ENCODE results near the gene MYOF.
"Not testable (repeated sequence)": the region's sequence is repeated elsewhere in the genome, so short reads cannot be mapped to it uniquely, and the experiment has no call there.

MYOF gene

DNA sequence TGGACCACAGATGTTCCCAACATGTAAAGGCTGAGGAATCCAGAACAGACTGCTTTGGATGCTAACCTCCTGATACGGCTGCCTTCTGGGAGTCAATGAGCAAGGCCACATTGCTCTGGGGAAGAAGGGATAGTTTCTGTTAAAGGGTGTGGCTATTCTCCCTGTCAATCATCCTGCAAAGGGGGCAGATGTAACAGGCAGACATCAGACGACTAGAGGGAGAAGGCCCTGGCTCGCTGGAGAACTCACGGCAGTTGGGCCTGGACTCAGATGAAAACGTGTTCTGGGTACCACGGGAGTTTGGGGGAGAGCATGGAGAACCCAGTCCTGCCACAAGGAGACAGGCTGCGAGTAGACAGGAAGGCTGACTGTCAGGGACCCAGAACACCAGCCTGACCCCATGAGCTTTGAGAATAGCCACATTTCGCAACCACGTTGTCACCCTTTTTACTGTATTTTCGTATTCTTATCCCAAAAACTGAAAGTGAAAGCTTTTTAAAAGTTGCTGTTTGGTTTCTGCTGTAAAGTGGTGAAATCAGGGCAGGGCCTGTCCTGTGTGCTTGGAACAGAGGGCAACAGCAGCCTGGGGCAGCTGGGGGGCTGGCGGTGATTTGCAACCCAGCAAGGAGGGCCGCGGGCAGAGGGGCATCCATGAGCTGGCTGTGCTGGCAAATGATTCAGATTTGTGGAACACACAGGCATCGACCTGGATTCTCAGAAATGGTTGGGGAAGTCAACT is 95.3 kb downstream of the MYOF start:
- no peak for DNase-seq

DNA sequence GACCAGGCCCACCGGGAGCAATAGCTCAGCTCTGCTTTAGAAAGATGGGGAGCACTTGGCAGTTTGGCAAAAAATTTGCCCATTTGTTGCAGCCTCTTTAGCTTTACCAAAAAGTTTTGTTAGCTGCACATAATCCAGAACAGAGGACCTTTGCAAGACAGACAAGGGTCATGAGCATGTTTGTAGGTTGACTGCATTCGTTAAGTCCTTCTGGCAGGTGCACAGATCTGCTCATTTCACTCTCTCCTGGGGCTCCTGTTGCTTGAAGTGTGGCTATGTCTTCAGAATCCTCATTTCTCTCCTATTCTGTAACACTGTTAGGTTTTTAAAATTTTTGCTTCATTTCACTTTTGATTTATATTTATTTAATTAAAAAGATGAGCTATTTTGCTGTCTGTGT is 96.8 kb downstream of the MYOF start:
- no peak for DNase-seq

DNA sequence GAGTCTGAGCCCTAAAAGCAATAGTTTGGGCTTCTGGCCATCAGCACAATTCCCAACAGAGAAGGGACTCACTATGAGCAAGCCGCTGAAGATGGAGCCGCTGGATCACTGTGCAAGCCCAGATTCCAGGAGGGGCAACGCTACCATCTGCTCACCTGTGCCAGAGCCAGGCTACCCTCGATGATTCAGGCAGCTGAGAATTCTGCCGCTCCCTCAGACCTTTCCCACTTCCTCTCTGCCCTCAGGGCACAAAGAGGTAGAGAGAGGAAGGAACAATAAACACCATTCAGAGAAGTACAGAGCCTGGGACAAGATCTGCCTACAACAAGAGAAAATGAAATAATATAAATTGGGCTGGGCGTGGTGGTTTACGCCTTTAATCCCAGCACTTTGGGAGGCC is 98.1 kb downstream of the MYOF start:
- DNase-seq, result no peak

DNA sequence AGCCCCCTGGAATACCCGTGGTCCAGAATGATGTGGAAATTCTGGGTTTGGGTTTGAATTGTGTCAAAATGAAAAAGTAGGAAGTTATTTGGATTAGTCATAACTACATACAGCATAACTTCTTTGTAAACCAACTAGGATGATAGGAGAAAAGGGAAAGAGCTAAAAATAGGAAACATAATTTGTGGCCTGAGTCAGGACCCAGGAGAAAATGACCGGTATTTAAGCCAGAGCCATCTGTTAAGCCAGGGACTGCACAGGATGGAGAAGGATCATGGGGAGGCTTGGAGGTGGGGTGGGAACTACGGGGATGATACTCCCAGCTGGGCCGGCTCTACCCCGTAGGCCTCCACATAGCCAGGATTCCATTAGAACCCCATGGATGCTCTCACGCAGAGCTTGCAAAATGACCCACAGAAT is 98.6 kb downstream of the MYOF start:
- DNase-seq, result no peak

DNA sequence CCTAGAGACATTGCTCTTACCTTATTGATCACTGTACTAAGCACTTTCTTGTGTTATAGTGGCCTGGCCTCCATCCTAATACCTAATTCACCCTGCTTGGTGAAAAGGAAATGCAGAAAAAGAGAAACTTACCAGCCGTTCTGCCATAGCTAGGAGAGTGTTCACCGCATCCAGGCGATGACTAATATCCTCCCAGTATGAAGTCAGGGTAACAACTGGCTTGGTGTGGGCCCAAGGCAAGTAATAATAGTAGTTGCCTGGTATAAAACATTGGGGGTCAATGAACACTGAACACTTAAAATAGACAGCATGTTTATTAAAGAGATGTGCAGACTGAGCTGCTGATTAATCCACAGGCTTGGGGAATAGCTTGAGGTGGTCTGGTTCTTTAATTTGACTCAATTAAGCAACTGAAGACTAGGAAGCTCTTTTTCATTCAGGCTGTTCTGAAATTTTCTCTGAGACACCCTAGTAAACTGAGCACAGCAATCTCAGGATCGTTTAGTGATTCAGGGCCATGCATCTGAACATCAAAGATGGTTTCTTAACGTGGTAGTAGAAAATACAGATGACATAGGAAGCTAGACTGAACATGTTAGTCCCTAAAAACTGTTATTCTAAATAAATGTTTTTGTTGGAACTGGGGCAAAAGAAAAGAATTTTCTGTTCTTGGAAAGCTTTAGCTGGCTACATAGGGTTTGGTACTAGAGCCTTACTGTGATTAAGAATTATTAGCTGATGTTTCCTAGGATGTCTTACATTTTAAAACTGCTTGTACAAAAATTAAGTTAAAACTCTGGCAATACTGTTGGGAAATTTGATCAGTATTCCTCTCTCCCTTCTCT is 102.2 kb downstream of the MYOF start:
- DNase-seq, result peak; percentile 23

DNA sequence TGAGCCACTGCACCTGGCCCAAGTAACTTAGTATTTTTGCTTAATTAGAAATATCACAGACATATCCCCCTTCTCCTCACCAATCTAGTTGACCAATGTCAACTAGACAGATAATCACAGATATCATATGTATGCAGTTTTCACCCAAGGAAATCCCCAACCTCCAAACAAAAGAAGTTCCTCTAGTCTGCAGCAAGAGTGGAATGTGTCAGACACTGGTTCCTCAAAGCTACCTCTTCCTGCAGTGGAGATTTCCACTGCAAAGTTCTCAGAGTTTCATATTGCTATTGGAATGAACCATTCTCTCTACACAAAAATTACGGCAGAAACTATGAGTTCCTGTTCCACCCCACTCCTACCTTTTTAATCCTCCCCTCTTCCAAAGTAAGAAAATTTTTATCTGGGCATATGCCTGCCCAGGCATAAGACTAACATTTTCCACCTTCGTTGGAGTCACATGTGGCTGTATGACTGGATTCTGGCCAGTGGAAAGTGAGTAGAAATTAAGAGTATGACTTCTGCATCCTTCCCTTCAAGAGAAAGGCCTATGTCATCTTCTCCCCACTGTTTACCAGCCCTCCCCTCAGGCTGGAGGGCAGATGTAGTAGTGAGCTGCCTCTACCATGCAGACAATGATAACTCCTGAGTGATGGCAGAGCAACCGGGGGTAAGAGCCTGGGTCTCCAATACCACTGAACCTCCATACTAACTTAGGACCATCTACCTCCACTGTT is 103.0 kb downstream of the MYOF start:
- no peak for DNase-seq

DNA sequence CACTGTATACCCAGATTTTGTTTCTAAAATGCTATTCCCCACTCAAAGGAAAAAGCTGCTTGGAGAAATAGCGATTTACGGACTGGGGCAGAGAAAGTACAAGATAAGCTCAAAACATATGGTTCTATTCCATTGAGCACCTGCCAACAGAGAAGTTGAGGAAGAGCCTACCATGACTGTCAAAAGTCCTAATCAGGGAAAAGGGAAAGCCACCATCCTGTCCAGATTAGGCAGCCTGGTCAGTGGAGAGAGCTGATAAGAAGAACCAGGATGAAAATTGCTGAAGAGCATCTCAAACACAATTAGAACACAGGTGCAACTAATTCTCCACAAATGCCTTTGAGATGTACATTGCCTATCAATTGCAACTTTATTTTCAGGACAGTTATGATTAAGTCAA is 104.1 kb downstream of the MYOF start:
- no peak for DNase-seq

DNA sequence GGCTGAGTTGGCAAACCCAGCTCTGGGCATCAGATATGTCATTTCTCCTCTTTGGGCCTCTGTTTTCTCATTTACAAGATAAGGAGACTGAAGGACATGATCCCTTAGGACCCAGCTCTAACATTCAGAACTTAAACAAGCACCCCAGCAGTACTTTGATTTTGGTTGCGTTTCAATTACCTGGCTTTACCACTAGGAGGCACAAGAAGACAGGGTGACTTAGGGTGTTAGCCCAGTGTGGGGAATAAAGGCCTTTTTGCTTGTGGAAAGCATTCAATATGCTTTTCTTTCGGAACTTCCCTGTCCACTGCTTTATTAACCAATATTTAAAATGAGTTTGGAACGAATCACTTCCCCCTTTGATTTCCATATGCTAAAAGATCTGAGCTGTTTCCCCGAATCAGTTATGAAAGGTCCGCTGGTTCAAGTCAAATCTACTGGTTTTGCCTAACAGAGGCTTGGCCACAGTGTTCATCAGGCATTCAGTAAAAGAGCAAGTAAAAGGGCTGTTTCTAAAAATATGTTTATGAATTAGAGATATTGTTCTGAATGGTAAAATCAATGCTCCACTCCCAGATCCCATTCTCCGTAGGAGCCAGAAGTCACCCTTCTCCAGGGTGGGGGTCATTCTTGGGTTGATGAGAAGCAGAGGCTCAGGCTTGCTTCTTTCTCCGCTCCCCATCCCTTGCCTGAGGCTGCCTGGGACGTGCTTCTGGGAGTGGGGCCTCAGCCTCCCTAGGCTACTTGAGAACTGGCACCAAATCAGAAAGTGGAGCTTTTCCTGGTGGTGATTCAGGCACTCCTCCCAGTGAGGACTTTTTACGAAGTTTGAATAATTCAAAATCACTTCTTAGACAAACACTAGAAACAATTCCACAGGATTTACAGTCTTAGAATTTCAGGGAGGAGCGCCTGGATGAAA is 105.5 kb downstream of the MYOF start:
- no peak for DNase-seq

DNA sequence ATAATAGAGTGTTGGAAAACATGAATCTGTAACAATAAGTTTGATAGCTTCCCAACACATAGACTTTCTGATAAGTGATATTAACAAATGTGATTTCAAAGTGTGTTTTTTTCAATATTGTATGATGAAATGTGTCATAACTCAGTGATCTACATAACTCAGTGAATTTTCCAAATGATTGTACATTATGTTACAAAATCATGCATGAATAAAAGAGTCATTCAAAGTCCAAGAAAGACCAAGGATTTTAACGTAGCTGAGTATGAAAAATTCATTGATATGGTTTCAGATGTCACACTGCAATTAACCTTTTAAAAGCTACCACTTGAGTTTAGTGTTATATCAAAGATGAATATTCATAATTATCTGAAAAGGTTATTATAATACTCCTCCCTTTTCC is 111.2 kb downstream of the MYOF start:
- DNase-seq, result no peak

DNA sequence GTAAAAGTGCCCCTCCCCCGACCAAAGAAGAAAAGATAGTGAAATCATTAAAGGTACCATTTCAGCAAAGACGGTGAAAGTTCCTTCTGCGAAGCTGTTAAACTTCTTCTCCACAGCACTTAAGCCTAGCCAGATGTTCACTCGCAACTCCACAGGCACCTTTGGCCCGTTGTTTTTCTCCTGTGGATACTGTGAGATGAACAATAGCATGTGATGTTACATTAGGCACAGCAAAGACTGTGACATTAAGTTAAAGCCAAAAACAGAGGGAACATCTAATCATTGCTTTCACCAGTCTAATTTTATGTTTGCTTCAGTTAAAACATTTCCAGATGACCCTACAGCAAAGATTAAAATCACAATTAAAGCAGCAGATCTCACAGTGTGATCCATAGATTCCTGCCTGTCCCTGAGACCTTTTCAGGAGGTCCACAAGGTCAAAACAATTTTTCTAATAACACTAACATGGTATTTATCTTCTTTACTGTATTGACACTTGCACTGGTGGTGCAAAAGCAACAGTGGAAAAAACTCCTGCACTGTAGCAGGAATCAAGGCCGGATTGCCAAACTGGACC is 112.5 kb downstream of the MYOF start:
- no peak for DNase-seq

DNA sequence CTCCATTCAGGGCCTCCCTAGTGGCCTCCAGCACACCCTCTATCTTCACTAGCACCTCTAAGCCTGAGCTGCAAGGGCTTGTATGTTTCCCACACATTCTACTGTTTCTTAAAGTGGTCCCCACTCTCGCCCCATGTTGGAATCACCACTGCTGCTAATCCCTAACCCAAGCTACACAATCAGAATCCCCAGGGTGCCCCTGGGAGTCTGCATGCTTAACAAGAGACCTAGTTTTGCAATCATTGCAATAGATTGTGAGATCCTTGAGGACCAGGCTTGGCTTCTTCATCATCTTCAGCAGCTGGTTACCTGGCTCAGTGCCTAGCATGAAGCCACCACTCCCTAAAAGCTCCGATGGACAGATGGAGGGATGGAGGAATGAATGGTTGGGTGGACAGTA is 113.9 kb downstream of the MYOF start:
- DNase-seq, result no peak

DNA sequence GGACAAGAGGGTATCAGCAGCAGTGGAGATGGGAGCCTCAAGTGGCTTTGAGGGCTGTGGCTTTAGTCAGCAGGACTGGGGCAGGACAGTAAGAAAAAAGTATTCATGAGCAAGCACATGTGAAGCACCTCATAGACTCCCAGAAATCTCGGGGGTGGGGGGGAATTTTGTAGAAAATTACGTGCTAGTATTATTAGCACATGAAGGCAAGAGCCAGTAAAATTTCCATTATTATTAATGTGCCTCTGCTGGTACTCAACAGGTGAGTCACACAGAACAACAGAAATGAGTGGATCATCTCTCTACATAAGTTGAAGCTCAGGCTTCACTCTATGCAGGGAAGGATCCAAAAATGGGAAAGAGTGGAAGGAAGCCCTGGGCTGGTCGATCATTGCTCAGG is 114.5 kb downstream of the MYOF start:
- DNase-seq, result no peak

DNA sequence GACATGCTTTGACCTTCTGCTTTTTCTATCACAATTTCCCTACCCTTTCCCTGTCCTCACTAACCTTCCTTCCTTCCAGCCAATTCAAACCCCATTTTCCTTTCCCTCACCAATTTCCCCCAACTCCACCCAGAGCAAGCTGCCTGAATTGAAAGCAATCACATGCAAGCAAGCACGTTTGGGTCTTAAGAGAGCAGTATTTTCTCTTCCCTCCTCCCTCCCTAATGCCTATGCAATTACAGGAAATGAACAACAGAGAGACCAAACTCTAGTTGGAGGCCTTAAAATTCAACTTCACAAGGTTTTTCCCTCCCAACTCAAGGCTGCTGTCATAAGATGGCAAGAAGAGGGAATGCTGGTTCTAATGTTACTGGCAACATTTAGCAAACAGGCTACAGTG is 117.2 kb downstream of the MYOF start:
- no peak for DNase-seq

DNA sequence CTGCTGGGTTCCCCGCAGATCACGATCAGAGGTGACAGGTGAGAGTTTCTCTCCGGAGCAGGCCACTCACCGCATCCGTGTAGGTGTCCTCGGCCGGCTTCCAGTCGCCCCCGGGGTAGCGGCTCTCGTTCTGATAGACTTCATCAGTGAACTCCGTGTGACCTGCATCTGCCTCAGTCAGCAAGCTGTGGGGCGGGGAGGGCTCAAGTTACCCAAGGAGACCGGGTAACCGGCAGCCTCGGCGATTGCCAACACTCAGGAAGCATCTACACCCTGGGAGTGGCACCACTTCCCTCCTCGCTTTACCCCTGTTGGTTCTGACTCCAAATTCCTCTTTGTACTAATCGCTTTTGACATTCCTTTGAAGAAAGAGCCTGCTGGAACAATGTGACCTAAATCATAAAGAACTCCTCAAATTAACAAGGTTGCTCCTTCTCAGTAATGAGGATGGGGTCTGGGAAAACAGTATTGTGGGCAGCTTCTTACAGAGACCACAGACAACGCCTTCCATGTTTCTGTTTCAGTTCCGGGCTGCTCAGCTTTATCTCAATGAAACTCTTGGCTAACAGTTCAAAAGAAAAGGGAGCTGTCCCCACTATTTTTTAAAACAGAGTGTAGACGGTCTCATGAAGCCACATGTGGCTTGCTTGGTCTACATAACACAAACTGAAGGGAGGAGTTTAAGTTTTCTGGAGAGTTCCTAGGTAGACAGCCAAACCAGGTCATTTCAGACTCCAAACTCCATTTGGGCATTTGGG is 118.1 kb downstream of the MYOF start:
- DNase-seq, result no peak

DNA sequence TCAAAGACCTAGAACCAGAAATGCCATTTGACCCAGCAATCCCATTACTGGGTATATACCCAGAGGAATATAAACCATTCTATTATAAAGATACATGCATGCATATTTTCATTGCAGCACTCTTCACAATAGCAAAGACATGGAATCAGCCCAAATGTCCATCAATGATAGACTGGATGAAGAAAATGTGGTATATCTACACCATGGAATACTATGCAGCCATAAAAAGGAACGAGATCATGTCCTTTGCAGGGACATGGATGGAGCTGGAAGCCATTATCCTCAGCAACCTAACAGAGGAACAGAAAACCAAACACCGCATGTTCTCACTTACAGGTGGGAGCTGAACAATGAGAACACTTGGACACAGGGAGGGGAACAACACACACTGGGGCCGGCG is 123.7 kb downstream of the MYOF start:
- not testable (repeated sequence) for DNase-seq

DNA sequence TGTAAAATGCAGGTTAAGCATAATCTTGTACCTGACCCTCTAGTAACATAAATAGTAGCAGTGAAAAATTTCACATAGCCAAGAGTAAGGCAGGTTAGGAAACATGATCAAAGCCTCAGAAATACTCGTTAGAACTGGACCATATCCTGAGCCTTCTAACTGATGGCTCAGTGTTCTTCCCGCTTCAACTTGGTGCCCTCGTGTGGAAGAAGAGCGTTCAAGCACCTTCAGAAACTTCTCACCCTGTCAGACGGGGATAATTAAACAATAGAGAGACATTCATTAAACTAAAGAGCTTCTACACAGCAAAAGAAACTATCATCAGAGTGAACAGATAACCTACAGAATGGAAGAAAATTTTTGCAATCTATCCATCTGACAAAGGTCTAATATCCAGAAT is 124.5 kb downstream of the MYOF start:
- DNase-seq, result no peak

DNA sequence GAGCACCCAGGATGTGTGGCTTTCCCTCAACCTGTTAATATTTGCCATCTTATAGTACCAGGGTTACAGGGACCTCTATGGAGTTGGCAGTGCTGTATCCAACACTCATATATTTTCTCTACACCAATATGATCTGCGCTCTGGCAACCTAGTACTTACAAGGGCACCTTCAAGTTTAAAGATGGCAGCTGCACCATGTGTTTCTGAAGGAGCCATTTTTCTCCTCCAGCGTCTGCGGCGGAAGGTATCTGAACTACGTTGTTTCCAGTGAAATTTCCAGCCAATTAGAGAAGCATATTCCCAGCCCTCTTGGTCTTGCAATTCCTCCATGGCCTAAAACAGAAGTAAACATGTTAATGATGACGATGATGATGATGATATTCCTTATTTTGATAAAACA is 125.6 kb downstream of the MYOF start:
- no peak for DNase-seq

DNA sequence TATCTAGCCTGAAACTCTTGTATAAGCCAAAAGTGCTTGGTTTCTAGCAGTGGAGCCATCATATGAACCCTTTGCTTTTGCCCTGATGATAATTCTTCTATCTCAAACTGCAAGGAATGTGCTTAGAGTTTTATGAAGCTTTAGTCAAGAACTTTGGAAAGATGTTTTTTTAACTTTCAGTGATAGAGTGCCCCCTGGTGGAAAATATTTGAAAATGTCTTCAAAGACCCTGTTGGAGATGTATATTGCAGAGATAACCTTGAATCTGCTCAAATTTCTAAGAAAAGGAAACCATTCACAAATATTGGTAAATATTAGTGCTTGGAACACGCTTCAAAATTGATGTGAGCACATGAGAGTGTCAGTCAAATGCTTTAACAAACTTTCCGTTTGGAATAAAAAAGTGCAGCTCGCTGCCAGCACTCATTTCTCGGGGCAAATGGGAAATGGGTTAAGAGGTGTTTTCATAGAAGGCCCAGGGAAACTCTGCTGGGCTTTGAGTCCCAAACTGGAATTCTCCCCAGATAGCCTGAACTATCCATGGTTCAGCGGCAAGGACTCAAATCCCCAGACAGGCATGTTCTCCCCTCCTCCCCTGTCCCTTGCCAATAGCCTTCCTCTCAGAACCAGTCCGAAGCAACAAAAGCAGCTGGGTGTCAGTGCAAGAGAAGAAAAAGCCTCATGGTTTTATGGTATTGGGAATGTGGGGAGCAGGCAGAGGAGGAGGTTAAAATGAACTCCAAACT is 129.3 kb downstream of the MYOF start:
- DNase-seq, result no peak

DNA sequence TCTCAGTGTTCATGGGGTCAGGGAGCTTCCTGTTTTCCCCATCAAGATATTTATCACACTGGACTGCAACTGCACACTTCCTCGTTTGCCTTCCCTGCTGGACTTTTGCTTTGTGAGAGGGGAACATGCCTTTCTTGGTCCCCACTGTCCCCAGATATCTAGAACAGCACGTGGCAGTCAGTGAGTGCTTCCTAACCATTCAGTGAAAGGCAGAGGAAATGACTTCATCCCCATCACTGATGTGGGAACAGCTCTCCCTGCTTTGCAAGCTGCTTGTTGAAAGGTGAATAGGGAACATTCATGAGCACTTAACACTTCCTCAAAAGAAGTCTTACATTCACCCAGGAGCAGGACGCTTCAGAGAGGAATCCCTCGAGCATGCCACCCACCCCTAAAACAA is 135.4 kb downstream of the MYOF start:
- DNase-seq, result no peak

DNA sequence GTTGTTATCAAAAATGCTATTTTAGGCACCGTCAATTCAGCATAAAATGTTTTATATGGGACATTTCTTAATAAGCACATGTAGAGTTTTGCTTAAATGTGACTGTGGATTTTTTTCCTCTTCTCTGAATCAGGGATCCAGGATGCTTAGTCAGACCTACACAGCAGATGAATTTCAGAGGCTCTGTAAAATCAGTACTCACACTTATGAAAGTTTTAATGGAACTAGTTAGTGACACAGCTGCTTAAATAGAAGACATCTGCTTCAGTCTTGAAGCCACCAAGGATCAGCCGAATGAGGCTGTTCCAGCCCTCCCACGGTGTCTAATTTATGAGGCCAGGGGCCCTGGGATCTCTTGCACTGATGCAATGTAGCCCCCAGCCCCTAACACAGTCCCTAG is 136.0 kb downstream of the MYOF start:
- DNase-seq, result no peak

DNA sequence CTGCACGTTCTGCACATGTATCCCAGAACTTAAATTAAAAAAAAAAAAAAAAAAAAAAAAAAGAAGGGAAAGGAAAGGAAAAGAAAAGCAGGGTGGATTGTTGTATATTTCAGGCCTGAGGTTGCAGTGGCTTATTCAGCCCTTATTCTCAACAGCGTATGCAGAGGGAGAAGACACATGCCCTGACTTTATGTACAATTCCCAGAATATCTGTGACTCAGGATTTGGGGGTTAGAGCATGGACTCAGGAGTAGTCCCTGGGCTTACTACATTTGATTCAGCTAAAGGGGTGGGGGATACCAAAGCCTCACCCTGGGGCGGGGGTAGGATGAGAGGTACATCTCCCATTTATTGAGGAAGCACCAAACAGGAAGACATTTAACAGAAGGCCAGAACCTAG is 137.4 kb downstream of the MYOF start:
- DNase-seq, result no peak
